Right atrium auricular region (tissue), 2 donors: ENCODE measurements around the gene EIF2S2. TPM values are rescaled to one million over a fixed set of nuclear protein-coding genes. Genes with fewer than 3 reads are reported as not detected.
A peak's percentile ranks its signal among the peaks of the same experiment; 100 is the strongest.

Experiments
- DNase-seq: peaks from one replicate; pipeline ENCODE4 v3.0.0-alpha.2; 2019; ENCODE audit warnings: low spot score
- H3K27ac ChIP-seq, 2 donors: fragments of 200-600 bp; sonication (generic); 1 replicate in 1 of 2; 2 replicates in 1 of 2; pipeline ENCODE4 v1.5.1; 2016 to 2019
- H3K27me3 ChIP-seq, 2 donors: fragments of 200-600 bp; sonication (generic); one replicate each; pipeline versions ENCODE4 v1.5.1 to v1.6.0; 2017 to 2019
- H3K36me3 ChIP-seq: fragments of 200-600 bp; sonication (generic); one replicate; pipeline ENCODE4 v1.5.1; 2016
- H3K4me1 ChIP-seq, 2 donors: fragments of 200-600 bp; sonication (generic); one replicate each; pipeline versions ENCODE4 v1.5.1 to v1.6.0; 2017 to 2019
- H3K4me3 ChIP-seq, 2 donors: fragments of 200-600 bp; sonication (generic); 1 replicate in 1 of 2; 2 replicates in 1 of 2; pipeline ENCODE4 v1.5.1; 2017 to 2019; ENCODE audit warnings: mild to moderate bottlenecking in 1 of 2, moderate library complexity in 1 of 2
- H3K9me3 ChIP-seq, 2 donors: fragments of 200-600 bp; sonication (generic); one replicate each; pipeline ENCODE4 v1.5.1; 2019
- CTCF ChIP-seq, 2 donors: fragments of 200-600 bp; sonication (generic); IDR thresholded peaks; one replicate each; pipeline ENCODE4 v1.5.1; 2019; ENCODE audit warnings: antibody characterized with exemption in 2 of 2
- total RNA-seq, 2 donors: library from RNA; depleted of rRNA; stranded (reverse); fragments of >200 nt; gene quantifications; one replicate each; pipeline ENCODE4 v1.1.0, GENCODE V29; 2016

Gene EIF2S2
- total RNA-seq, 2 donors from 2014 or later = 35.1 to 35.6 TPM

- no peaks in the 10 kb centered on the region for H3K9me3 ChIP-seq
- H3K27me3 ChIP-seq = no peaks in the 10 kb centered on the region
- peaks cover 6 to 61% of the 10 kb centered on the region in 2 donors for H3K4me1 ChIP-seq
- no peak overlapping the region for H3K4me3 ChIP-seq
- DNase-seq = no peak
- H3K27ac ChIP-seq = no peak overlapping the region
- no peak for TF ChIP-seq CTCF (IDR thresholded peaks at IDR 0.05)
- H3K36me3 ChIP-seq = no peaks in the 10 kb centered on the region
These were observed 65.9 kb downstream of the EIF2S2 start for GRCh38 chr20:34045930-34046725.

- TF ChIP-seq CTCF (IDR thresholded peaks at IDR 0.05) = no peak
- no peaks in the 10 kb centered on the region for H3K9me3 ChIP-seq
- DNase-seq = peak; percentile 77
- no peaks in the 10 kb centered on the region for H3K27me3 ChIP-seq
- H3K27ac ChIP-seq = no peak overlapping the region
- no peak overlapping the region for H3K4me3 ChIP-seq
- no peaks in the 10 kb centered on the region for H3K36me3 ChIP-seq
- peaks cover 6 to 61% of the 10 kb centered on the region in 2 donors for H3K4me1 ChIP-seq
These were observed 66.7 kb downstream of the EIF2S2 start for GRCh38 chr20:34045294-34045693.

- H3K4me1 ChIP-seq = peaks cover 6 to 73% of the 10 kb centered on the region in 2 donors
- no peak for TF ChIP-seq CTCF (IDR thresholded peaks at IDR 0.05)
- DNase-seq = no peak
- H3K9me3 ChIP-seq = no peaks in the 10 kb centered on the region
- no peaks in the 10 kb centered on the region for H3K36me3 ChIP-seq
- no peaks in the 10 kb centered on the region for H3K27me3 ChIP-seq
- H3K4me3 ChIP-seq = no peak overlapping the region
- H3K27ac ChIP-seq = peak overlapping the region in 1 of 2 donors; percentile 42
These were observed 69.0 kb downstream of the EIF2S2 start for GRCh38 chr20:34043025-34043424.

- no peak for TF ChIP-seq CTCF (IDR thresholded peaks at IDR 0.05)
- Histone ChIP-seq H3K9me3 (no peaks in the 10 kb centered on the region), H3K27me3 (no peaks in the 10 kb centered on the region), H3K36me3 (no peaks in the 10 kb centered on the region), H3K27ac (peak overlapping the region; percentile 73 to 75), H3K4me3 (no peak overlapping the region), H3K4me1 (peaks cover 6 to 80% of the 10 kb centered on the region in 2 donors)
- no peak for DNase-seq
These were observed 69.8 kb downstream of the EIF2S2 start for GRCh38 chr20:34042262-34042661.

- Histone ChIP-seq H3K4me1 (peaks cover 6 to 89% of the 10 kb centered on the region in 2 donors), H3K27me3 (no peaks in the 10 kb centered on the region), H3K27ac (peak overlapping the region; percentile 73 to 75), H3K9me3 (no peaks in the 10 kb centered on the region), H3K4me3 (no peak overlapping the region), H3K36me3 (no peaks in the 10 kb centered on the region)
- no peak for DNase-seq
- no peak for TF ChIP-seq CTCF (IDR thresholded peaks at IDR 0.05)
These were observed 70.8 kb downstream of the EIF2S2 start for GRCh38 chr20:34041226-34041625.
